IMR-90 (cell line): ENCODE data around the gene HYAL1. TPM values are rescaled to one million over a fixed set of nuclear protein-coding genes. Genes with fewer than 3 reads are reported as not detected.

ENCODE experiments used
- CEBPB ChIP-seq: IDR thresholded peaks from 2 replicates; pipeline ENCODE4 v1.6.1; 2012; ENCODE audit warnings: low read depth, low read length, improper control_type of control experiment
- FOS ChIP-seq: fragments of 150-350 bp; IDR thresholded peaks from 2 replicates; pipeline ENCODE4 v1.6.1; 2016; ENCODE audit warnings: low read depth, low read length
- MXI1 ChIP-seq: IDR thresholded peaks from 2 replicates; pipeline ENCODE4 v1.6.1; 2012; ENCODE audit warnings: low read depth, mild to moderate bottlenecking, low read length, moderate library complexity, borderline replicate concordance
- polyA plus RNA-seq, 3 experiments: library from polyadenylated mRNA; depleted of rRNA; stranded (reverse); fragments of >200 nt; gene quantifications; 2 replicates each; pipeline ENCODE4 v1.2.3, GENCODE V29; 2012; ENCODE audit warnings: low replicate concordance in 1 of 3
- total RNA-seq: library from RNA; depleted of rRNA; stranded (reverse); fragments of >200 nt; gene quantifications from 2 replicates; pipeline ENCODE4 v1.2.3, GENCODE V29; 2012
- TF ChIP-seq, protein P1 (sequence below): fragments of 150-350 bp; IDR thresholded peaks from 2 replicates; pipeline ENCODE4 v1.6.1; 2016; ENCODE audit warnings: low read depth, mild to moderate bottlenecking, low read length, moderate library complexity, borderline replicate concordance

Gene HYAL1
- total and polyA plus RNA-seq, 2 of the 4 experiments (the other 2 are of a cell fraction) = 0.32 to 0.36 TPM

- TF ChIP-seq, protein P1, sequence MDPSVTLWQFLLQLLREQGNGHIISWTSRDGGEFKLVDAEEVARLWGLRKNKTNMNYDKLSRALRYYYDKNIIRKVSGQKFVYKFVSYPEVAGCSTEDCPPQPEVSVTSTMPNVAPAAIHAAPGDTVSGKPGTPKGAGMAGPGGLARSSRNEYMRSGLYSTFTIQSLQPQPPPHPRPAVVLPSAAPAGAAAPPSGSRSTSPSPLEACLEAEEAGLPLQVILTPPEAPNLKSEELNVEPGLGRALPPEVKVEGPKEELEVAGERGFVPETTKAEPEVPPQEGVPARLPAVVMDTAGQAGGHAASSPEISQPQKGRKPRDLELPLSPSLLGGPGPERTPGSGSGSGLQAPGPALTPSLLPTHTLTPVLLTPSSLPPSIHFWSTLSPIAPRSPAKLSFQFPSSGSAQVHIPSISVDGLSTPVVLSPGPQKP = no peak
- TF ChIP-seq CEBPB = no peak
- peak; percentile 88 for TF ChIP-seq MXI1
- 0 out of 2 replicates have a peak, but pooled peaks have one; percentile 5 for TF ChIP-seq FOS
Observed at GRCh38 chr3:50292159-50293078, 11.0 kb downstream of the HYAL1 start, which contains the start of gene IFRD2 (continued).
